Posterior cingulate gyrus (tissue), 11 donors: ENCODE results near the gene LTC4S.

Experiments
- DNase-seq, 10 donors: peaks; one replicate each; pipeline versions ENCODE4 v3.0.0 to v3.0.0-alpha.2; 2020 to 2021; ENCODE audit warnings: mixed read lengths in 3 of 10
- intact Hi-C: fragments of 100-400 bp; cut with DNase I; formaldehyde crosslinking; loops from one replicate; pipeline ENCODE4 v1.15.1; 2023

LTC4S gene

DNA sequence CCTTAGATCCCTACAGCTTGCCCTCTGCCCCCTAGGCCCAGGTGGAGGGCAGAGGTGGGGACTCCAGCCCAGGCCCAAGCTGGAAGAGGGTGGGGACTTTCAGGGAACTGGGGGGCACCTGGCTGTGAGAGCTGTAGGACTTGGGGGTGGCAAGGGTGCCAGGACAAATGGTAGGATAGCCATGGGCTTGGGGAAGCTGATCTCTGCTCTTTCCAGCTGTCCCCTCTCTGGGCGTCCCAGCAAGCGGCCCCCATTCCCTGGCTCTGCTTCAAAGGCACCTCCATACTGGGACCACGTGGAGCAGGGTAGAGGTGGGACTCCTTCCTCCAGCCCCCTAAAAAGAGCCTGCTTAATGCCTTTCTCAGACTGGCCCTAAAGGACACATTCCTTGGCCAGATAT, 385 bp downstream of the LTC4S start:
- intact Hi-C loops: no loop called here
- peak in 1 of 10 donors; percentile 52 for DNase-seq

DNA sequence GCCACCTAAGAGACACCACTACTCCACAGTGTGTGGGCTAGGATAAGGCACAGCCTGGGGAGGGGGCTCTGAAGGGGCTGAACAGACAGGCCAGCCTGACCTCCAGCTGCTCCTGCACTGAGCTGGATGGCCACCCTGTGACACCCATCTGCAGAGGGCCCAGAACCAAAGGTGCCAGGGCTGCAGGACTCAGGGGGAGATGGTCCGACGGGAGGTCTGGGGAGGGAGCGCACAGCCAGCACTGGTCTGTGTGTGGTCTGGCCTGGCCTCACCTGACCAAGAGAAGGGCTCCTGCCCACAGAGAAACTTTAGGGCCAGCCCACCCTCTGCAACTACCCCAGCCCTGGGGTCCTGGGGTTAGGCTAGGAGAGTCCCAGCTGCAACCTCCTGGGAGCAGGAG, 789 bp downstream of the LTC4S start:
- intact Hi-C loops: no loop called here
- peak in 3 of 10 donors; percentile 50 to 79 (median 76) for DNase-seq

DNA sequence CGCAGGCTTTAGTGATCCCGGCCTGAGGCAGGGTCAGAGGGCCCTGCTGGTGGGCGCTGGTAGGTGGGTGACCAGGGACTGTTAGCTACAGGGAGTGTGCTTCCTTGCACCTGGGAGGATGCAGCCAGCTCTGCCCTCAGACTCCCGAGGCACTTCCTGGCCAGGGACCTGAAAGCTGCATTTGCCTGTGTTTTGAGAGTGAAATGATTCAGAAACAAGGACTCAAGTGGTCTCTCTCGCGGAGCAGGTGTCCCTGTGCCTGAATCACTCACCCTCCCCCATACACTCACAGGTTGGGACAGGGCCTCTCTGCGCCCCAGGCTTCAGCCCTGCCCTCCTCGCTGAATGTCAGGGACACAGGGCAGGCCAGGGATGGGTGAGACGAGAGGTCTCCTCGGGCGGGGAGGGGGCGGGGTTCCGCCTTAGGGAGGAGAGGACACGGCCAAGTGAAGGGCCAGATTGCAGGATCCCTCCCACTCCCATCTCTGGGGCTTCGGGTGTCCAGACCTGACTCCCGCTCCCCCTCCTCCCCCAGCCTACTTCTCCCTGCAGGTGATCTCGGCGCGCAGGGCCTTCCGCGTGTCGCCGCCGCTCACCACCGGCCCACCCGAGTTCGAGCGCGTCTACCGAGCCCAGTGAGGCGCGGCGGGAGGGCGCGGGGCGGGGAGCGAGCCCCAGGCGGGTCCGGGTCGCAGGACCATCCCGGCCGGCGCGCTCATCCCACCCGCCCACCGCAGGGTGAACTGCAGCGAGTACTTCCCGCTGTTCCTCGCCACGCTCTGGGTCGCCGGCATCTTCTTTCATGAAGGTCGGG, 1.5 kb downstream of the LTC4S start:
- peak in 3 of 10 donors; percentile 73 to 85 (median 78) for DNase-seq
- intact Hi-C loops: loop anchor here (5.0 kb wide), 1 partner anchor 33 kb away; no protein-coding TSS in a partner anchor

DNA sequence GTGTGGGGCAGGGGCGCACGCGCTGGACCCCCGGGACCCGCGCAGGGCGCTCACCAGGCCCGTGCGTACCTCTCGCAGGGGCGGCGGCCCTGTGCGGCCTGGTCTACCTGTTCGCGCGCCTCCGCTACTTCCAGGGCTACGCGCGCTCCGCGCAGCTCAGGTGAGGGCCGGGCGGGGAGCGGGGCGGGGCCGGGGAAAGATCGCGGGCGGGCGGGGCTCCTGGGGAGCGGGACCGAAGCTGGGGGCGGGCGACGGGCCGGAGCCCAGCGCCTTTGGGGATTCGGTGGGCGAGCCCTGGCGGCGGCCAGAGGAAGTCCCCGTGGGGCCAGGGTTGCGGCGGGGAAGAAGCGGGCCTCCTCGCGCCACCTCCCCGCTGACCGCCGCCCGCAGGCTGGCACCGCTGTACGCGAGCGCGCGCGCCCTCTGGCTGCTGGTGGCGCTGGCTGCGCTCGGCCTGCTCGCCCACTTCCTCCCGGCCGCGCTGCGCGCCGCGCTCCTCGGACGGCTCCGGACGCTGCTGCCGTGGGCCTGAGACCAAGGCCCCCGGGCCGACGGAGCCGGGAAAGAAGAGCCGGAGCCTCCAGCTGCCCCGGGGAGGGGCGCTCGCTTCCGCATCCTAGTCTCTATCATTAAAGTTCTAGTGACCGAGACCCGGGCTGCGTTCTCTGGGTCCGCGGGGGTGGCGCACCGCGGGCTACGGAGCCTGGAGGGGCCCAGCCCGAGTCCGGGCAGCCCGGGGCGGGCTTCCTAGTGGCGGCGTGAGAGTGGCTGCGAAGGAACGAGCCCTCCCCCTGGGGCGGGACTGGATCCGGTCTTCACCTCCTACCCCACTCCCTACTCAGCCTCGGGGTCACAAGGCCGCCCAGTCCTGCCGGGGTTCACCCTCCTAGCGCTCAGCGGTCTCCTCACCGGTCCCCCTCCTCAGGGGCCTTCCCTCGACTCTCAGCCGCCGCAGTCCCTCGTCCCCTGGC, 2.4 kb downstream of the LTC4S start:
- intact Hi-C loops: loop anchor here (5.0 kb wide), 1 partner anchor 34 kb away; no protein-coding TSS in a partner anchor
- peak; percentile 64 to 96 (median 76) for DNase-seq

DNA sequence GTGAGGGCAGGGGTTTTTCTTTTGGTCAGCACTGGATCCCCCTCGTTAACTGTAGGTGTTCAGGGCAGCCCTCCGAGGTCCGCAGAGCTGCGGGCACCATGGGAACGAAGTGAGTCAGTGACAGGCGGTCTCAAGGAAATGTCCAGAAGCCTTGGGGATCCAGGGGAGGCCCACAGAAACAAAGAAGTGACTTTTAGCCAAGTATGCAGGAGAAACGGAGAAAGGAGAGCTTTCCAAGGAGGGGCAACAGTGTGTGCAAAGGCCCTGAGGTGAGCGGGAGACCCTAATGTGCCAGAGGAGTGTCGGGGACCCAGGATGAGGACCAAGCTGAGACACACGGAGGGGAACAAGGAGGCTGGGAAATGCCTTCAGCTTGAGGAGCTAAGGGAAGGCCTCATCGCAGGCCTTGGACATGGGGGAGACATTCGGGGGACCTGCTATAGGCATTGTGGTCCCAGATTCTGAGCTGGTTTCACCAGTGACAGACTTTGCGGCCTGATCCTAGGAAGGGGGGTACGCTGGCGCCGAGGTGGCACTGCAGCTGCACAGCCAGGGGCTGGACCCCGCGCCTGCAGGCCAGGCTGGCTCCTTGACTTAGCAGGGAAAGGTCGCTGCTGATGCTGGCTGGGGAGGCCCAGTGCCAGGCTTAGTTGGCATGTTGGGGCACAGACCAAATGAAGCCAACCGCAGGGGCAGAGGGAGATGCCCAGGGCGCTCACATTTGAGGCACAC, 3.3 kb downstream of the LTC4S start:
- intact Hi-C loops: loop anchor here (5.0 kb wide), 1 partner anchor 35 kb away; no protein-coding TSS in a partner anchor
- peak in 1 of 10 donors; percentile 79 for DNase-seq

DNA sequence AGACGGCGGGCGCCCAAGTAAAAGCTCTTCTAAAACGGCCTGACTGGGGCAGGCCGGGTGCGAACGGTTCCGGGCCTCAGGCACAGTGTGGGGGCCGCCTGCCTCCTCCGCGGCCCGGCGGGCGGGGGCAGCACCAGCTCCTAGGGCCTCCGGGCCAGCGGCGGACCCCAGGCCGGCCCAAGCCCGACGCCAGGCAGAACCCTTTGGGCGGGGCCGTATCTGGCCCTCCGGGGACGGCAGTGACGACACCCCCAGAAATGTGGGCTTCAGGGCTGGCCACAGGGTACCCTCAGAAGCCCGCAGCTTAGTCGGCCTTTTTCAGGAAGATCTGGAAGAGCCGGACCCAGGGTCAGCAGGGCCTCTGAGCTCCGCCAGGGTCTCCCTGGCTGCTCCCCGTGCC, 4.0 kb downstream of the LTC4S start:
- intact Hi-C loops: loop anchor here (5.0 kb wide), 1 partner anchor 35 kb away; no protein-coding TSS in a partner anchor
- peak in 1 of 10 donors; percentile 73 for DNase-seq

DNA sequence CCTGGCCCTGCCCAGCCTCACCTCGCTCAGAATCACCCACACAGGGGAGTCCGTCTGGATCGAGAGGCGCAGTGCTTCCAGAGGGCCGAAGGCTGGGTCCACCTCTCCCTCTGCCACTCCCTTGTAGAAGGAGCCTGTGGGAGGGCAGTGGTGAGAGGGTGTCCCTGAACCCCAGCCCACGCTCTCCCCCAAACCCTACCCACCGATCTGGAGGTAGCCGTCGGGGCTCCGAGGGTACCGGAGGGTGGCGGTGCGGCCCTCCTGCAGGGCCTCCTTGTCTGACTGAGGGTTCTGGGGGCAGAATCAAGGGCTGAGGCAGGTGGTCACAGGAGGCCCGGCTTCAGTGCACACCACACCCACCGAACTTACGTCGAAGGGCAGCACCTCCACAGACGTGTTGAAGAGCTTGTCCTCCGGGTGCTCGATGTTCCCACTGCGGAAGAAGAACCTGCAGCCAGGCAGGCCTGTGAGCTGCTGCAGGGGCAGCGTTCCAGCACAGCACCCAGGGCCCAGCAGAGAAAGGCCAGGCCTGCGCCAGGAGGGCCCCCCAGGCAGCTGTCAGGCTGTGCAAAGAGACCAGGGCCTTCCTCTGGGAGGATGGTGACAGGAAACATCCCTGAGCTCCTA, 4.5 kb downstream of the LTC4S start:
- peak in 1 of 10 donors; percentile 64 for DNase-seq
- intact Hi-C loops: loop anchor here (5.0 kb wide), 1 partner anchor 36 kb away; no protein-coding TSS in a partner anchor

DNA sequence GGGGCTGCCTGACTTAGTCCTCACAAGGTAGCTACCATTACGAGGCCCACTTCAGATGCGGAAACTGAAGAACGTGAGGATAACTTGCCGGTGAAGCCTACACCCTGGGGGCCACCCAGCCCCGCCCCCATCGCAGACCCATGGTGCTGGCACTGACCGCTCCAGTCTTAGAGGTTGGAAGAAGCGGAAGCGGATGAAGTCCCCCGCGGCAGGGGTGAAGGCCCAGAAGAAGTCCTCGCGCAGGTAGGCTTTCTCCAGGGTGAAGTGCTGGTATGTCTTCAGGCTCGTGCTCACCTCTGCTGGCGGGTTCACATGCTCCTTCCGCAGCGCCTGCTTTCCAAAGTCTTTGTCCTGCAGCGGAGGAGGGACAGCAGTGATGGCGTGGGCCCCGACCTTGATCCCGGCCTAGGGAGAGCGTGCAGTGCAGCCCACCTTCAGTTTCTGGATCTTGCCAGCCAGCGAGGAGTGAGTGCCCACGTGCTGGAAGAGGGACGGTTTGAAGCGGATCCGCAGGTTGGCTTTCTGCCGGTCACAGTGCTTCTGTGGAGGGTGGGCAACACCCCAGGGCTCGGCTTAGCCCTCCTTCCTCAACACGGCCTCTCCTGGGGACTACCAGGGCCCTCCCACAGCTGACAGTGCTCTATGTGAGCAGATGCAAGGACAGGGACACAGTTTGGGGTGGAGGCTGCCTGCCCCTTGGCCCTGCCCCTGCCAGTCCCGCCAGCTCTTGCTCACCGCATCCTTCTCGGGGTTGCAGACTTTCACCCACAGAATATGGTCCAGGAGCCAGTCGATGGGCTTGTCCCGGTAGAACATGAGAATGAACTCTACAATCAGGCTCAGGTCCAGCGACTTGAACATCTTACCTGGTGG, 5.2 kb downstream of the LTC4S start:
- DNase-seq: peak in 1 of 10 donors; percentile 76
- intact Hi-C loops: loop anchor here (5.0 kb wide), 1 partner anchor 37 kb away; no protein-coding TSS in a partner anchor

DNA sequence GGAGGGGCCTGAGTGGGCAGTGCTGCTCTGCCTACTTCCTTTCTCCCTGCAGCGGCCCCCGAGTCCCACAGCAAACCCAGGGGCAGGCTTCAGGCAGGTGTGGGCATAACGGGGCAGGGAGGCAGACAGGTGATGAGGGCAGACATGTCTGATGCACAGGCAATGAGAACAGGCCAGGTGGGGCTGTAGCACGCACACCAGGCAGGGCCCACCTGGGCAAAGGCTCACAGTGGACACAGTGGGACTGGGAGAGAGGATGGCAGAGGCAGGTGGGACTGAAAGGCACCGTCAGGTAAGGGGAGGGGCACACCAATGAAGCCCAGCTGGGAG, 5.8 kb downstream of the LTC4S start:
- intact Hi-C loops: loop anchor here (5.0 kb wide), 1 partner anchor 37 kb away; no protein-coding TSS in a partner anchor
- DNase-seq: peak in 1 of 10 donors; percentile 57

DNA sequence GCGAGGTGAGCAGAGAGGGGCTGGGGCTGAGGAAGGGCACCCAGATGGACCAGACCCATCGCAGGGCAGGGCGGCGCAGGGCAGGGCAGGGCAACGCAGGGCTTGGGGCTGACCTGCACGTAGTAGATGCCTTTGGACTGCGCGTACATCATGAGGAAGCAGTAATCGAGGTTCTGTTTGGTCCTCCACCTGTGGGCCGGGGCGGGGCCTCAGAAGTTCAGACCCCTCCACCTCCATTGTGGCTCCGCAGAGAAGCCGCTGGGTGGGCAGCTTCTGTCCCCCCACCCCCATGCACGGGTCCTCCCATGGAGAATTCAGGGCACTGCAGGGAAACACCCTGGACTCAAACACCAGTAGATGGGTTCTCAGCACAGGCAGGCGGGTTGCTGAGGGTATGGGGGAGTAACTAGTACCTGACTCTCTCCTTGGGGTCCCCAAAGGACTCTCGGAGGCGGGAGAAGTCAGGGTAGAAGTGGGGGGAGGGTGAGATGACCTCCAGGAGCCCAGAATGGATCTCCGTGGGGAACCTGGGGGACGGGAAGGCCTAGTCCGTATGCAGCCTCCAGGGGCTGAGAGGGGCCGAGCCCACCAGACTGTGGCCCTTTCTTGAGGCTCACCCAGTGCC, 6.4 kb downstream of the LTC4S start:
- peak in 1 of 10 donors; percentile 63 for DNase-seq
- intact Hi-C loops: loop anchor here (5.0 to 10.0 kb wide), 2 partner anchors 107 to 295 kb away; partner anchors contain the start of gene TBC1D9B

DNA sequence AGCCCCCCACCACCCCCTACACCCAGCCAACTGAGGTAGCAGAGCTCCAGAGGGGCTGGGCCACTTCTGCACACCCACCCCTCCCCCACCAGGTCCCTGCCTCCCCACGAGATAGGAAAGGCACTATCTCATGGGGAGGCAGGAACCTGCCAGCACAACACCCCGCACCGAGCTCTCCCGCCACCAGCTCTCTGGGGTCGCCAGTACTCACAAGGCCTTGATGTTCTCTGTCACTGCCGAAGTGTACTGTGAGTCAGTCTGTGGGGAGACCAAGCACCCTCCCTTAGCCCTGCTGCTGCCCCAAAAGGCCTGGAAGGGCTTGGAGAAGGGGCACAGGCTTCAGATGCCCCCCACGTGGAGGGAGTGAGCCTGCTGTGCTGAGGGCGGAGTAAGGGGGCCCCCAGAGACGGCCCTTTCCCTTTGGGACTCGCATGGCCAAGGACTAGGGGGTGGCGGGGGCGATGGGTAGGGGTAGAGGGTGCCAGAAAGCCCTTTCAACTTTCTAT, 7.0 kb downstream of the LTC4S start:
- DNase-seq: no peak
- intact Hi-C loops: loop anchor here (5.0 to 10.0 kb wide), 2 partner anchors 107 to 294 kb away; partner anchors contain the start of gene TBC1D9B

DNA sequence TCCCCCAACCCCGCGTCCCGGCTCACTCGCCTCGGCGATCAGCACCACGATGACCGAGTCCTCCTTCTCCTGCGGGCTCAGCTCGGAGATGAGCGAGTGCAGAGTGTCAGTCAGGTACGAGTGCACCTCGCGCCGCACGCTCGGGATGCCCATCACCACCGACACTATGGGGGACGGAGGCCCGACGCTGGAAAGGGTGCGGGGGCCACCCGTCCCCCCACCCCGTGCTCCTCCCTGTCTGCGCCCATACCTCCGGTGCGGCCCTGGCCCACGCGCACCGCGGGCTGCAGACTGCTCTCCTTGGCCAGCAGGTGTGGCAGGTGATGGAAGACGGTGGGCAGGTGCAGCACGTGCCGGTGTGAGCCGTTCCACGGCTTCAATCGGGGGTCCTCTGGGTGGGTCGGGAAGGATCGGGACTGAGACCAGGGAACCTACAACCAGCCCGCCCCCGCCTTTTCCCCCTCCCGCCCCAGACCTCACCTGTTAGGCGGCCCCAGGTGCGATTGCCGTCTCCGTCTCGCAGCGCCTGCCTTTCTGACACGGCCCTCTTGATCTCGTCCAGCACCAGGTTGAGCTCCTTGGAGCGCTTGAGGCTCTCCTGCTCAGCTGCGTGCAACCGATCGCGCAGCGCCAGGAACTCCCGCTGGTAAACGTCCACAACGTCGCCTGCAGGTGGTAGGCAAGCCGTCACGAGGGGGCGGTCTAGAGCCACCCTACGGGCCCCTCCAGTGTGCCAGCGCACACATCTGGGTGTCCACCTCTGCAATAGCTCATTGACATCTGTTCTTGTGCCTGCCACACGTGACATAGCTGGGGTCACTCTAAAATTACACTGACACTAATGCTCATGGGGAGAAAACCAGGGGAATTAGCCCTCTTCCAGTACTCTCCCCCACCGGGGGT, 7.8 kb downstream of the LTC4S start:
- peak in 9 of 10 donors; percentile 58 to 94 (median 72) for DNase-seq
- intact Hi-C loops: loop anchor here (5.0 to 10.0 kb wide), 2 partner anchors 106 to 293 kb away; partner anchors contain the start of gene TBC1D9B

DNA sequence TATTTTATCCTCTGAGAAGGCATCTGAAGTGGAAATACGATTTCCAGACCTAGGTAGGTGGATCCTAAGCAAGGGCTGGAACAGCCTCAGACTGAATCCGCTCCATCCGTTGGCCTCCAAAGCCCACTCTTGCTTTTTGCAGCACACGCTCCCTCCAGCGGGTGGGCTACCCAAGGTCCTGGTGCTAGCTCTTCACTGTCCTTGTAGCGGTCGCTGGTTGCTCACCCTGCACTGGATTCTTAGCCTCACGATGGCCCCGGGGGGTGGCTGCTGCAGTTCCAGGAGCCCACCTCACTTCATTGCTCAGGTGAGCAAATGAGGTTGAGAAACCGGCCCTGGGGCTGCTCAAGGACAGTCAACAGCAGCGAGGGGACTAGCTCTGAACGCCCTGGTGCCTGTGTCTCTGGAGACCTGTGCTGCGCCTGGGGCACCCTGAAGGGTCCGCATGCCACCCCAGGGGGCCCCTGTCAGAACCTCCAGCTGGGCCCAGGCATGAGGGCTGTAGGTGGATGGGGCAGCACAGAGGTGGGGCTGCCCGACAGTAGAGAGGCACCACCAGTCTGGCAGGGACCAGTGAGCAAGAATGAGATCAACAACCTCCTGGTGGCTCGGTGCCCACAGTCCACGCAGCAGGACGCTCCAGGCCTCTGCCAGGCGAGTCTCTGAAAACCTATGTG, 8.6 kb downstream of the LTC4S start:
- intact Hi-C loops: loop anchor here (5.0 to 10.0 kb wide), 2 partner anchors 105 to 292 kb away; partner anchors contain the start of gene TBC1D9B
- peak in 1 of 10 donors; percentile 75 for DNase-seq

DNA sequence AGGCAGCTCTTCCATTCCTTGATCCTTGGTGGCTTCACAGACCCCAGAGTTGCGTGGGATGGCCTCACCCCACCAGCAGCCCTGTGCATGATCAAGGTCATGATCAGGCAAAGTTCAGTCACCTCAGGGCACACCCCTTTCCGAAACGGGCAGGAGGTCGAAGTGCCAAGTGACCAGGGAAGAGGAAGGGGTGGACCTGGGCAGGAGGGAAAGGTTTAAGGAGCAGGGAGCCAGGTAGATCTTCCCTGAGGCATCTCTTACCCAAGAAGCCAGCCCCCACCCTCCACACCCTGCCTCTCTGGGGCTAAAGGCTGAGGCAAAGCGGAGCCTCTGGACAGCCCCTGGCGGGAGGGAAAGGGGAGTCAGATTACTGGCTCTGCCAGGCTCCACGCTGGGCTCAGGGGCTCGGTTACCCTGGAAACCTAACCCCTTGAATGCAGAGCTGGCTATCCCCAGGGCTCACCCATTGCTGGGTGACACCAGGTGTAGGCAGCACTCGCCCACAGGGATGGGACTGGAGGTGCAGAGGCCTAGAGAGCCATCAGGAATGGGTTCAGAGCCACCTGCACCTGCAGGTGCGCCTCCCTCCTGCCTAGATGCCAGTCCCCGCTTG, 9.3 kb downstream of the LTC4S start:
- intact Hi-C loops: loop anchor here (5.0 to 10.0 kb wide), 2 partner anchors 104 to 292 kb away; partner anchors contain the start of gene TBC1D9B
- peak in 1 of 10 donors; percentile 60 for DNase-seq
